ENCODE measurements around the gene TFB1M.

Gene TFB1M

DNA sequence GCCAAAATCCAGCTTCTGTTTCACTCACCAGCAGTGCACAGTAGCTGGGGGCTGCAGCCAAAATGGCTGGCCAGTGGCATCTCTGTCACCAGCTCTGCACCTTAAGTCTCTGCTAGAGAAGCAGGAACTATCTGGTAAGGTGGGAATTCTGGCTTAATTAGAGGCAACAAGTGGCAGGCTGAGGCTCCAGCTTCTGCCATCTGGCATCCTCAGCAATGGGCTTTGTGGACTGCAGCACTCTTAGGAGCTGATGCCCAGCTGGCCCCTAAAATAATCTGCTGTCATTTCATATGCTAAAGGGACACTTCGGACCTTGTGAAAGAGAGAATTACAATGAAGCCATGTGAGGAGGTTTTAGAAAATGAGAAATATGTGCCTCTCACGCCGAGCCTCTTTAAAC, 55.1 kb downstream of the TFB1M start:
- TF ChIP-seq, protein P1, sequence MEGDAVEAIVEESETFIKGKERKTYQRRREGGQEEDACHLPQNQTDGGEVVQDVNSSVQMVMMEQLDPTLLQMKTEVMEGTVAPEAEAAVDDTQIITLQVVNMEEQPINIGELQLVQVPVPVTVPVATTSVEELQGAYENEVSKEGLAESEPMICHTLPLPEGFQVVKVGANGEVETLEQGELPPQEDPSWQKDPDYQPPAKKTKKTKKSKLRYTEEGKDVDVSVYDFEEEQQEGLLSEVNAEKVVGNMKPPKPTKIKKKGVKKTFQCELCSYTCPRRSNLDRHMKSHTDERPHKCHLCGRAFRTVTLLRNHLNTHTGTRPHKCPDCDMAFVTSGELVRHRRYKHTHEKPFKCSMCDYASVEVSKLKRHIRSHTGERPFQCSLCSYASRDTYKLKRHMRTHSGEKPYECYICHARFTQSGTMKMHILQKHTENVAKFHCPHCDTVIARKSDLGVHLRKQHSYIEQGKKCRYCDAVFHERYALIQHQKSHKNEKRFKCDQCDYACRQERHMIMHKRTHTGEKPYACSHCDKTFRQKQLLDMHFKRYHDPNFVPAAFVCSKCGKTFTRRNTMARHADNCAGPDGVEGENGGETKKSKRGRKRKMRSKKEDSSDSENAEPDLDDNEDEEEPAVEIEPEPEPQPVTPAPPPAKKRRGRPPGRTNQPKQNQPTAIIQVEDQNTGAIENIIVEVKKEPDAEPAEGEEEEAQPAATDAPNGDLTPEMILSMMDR (IDR thresholded peaks at IDR 0.05; ENCODE audit: low read depth, low read length, missing control alignments) = no peak
- no peak overlapping the region for H3K4me3 ChIP-seq (replicated peaks; ENCODE audit: low read depth, low read length)
- DNase-seq (ENCODE audit: extremely low read depth, low read depth) = no peak

DNA sequence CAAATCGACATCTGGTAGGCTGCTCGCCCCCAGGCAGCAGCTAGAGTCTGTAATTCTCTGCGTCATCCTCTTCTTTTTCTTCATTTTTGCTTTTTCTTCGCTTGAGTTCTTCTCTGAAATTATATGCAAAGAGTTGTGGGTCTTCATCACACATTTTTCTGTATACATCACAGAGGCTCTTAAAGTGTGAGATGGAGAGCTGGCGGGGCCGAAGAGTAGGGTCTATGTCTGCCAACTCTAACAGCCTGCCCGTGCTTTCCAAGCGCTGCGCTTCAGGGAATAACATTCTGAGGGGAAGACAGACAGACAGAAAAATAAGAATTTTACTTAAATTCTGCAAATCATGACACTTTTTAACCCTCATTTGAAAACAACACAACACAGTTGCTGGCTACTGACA, 56.5 kb downstream of the TFB1M start:
- no peak overlapping the region for H3K4me3 ChIP-seq (replicated peaks; ENCODE audit: low read depth, low read length)
- DNase-seq (ENCODE audit: extremely low read depth, low read depth) = no peak
- TF ChIP-seq, protein P1 (IDR thresholded peaks at IDR 0.05; ENCODE audit: low read depth, low read length, missing control alignments) = no peak

DNA sequence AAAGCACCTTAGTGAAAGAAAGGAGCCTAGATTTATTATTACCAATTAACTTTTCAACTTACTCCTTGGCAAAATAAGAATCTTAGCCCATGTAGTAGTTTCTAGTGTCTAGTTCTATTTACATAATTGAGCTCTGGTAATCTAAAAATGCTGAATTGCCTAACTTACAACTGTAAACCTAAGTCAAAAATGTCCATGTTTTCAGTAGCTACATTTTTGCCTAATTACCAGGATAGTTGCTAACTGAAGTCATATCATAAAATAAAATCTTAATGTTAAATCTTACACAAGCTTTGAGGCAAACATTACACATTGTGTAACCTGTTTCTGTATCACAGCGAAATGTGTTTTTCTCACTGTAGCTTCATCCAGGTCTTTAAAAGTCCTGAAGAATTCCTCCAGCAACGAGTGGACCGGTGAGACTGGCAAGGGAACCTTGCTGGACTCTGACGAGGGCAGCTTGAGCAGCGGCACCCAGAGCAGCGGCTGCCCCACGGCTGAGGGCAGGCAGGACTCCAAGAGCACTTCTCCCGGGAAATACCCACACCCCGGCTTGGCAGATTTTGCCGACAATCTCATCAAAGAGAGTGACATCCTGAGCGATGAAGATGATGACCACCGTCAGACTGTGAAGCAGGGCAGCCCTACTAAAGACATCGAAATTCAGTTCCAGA, 58.0 kb downstream of the TFB1M start:
- TF ChIP-seq, protein P1 (IDR thresholded peaks at IDR 0.05; ENCODE audit: low read depth, low read length, missing control alignments) = no peak
- no peak overlapping the region for H3K4me3 ChIP-seq (replicated peaks; ENCODE audit: low read depth, low read length)
- DNase-seq (ENCODE audit: extremely low read depth, low read depth) = no peak

DNA sequence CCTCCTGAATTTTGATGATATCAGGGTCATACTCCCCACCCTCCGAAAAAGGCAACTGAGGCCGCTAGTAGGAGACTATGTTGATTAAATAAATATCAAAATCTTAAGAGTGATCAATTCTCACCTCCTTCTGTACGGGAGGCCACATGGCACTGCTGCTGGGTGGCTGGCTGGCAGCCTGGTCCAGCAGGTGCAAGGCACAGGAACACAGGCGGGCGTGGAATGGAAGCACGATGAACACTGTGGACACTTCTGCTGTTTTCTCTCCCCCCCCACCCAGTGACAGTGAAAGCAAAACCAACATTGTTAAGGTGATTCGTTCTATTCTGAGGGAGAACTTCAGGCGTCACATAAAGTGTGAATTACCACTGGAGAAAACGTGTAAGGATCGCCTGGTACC, 60.1 kb downstream of the TFB1M start:
- H3K4me3 ChIP-seq (replicated peaks; ENCODE audit: low read depth, low read length) = no peak overlapping the region
- TF ChIP-seq, protein P1 (IDR thresholded peaks at IDR 0.05; ENCODE audit: low read depth, low read length, missing control alignments) = no peak
- no peak for DNase-seq (ENCODE audit: extremely low read depth, low read depth)

DNA sequence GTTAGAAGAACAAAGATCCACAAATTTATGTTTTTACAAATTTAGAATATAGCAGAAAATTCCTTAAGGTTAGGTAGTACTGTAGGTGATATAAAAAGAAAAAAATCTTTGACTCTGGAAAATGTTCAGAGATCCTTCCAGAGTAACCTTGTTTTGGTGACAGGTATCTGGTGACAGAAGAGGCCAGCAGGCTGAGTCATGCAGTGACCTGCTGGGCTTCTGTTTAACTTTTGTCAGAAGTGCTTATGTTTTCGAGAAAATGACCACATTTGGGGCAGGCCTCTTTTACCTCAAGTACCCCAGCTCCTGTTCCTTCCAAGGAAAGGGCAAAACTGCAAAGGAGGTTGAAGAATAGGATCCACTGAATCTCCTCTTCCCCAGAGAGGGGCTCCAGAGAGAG, 60.9 kb downstream of the TFB1M start:
- no peak overlapping the region for H3K4me3 ChIP-seq (replicated peaks; ENCODE audit: low read depth, low read length)
- TF ChIP-seq, protein P1 (IDR thresholded peaks at IDR 0.05; ENCODE audit: low read depth, low read length, missing control alignments) = no peak
- DNase-seq (ENCODE audit: extremely low read depth, low read depth) = no peak

DNA sequence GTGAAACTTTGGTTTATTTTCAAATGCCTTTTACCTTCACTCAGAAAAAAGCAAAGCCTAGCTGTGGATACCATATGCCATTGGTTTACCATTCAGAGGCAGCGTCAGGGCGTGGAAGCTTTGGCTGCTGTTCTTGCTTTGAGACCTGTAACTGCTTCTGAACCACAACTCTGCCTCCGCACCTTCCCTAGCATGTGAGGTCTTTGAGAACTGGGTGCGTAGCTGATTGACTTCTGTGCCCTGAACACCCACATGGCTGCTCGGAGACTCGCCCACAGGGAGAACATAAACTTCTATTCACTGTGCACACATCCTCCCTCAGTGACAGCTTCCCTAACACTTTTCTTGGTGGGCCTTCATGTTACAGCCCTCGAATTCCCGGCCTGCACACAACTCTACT, 61.7 kb downstream of the TFB1M start:
- DNase-seq (ENCODE audit: extremely low read depth, low read depth) = no peak
- TF ChIP-seq, protein P1 (IDR thresholded peaks at IDR 0.05; ENCODE audit: low read depth, low read length, missing control alignments) = no peak
- H3K4me3 ChIP-seq (replicated peaks; ENCODE audit: low read depth, low read length) = no peak overlapping the region

Measured in HFF-Myc (cell line).